Prostate gland (tissue), 2 donors: ENCODE data around the gene DPYSL3. TPM values are rescaled to one million over a fixed set of nuclear protein-coding genes. Genes with fewer than 3 reads are reported as not detected.

Experiments
- DNase-seq: peaks from one replicate; pipeline ENCODE4 v3.0.0-alpha.2; 2019; ENCODE audit warnings: low spot score
- H3K27ac ChIP-seq, 2 donors: fragments of 200-600 bp; sonication (generic); 2 replicates each; pipeline ENCODE4 v1.5.1; 2017 to 2019
- H3K27me3 ChIP-seq: fragments of 200-600 bp; sonication (generic); replicated peaks from 2 replicates; pipeline ENCODE4 v1.5.1; 2019; ENCODE audit not compliant: insufficient read depth
- H3K36me3 ChIP-seq, 2 donors: fragments of 200-600 bp; sonication (generic); 1 replicate in 1 of 2; 2 replicates in 1 of 2; pipeline versions ENCODE4 v1.5.1 to v1.8.1; 2017 to 2019
- H3K4me1 ChIP-seq: fragments of 200-600 bp; sonication (generic); replicated peaks from 2 replicates; pipeline ENCODE4 v1.5.1; 2019
- H3K4me3 ChIP-seq, 2 donors: fragments of 200-600 bp; sonication (generic); 2 replicates each; pipeline ENCODE4 v1.5.1; 2017 to 2019
- H3K9me3 ChIP-seq: fragments of 200-600 bp; sonication (generic); 2 replicates; pipeline ENCODE4 v1.5.1; 2017
- CTCF ChIP-seq, 4 experiments: fragments of 200-600 bp in 2 of 4; fragments of 450-650 bp in 2 of 4; sonication (generic) in 2 of 4; IDR thresholded peaks; 1 replicate in 3 of 4; 2 replicates in 1 of 4; pipeline ENCODE4 v1.5.1; 2016 to 2019; ENCODE audit warnings: antibody characterized with exemption in 4 of 4, mild to moderate bottlenecking in 2 of 4, moderate library complexity in 2 of 4
- POLR2A ChIP-seq: fragments of 450-650 bp; IDR thresholded peaks from one replicate; pipeline ENCODE4 v1.6.1; 2016; ENCODE audit warnings: antibody characterized with exemption, mild to moderate bottlenecking
- POLR2AphosphoS5 ChIP-seq: sonication (generic); formaldehyde crosslinking; IDR thresholded peaks from one replicate; pipeline ENCODE4 v1.6.1; 2017; ENCODE audit warnings: antibody characterized with exemption
- WGBS: methylation state at CpG from one replicate; pipeline ENCODE4 v1.1.5; 2018; 5-methylcytosine and 5-hydroxymethylcytosine counted together
- intact Hi-C: fragments of 100-400 bp; cut with DNase I; formaldehyde crosslinking; loops from one replicate; pipeline ENCODE4 v1.14.2; 2022
- total RNA-seq, 2 donors: library from RNA; depleted of rRNA; stranded (reverse); fragments of >200 nt; gene quantifications; one replicate each; pipeline ENCODE4 v1.1.0, GENCODE V29; 2016

The DPYSL3 gene
- total RNA-seq, 2 donors from 2014 or later: 113 to 126 TPM

- 96% methylated on average over 9 of the region's 9 CpGs for WGBS
- intact Hi-C loops: no loop called here
- DNase-seq: no peak
- no peaks in the 10 kb centered on the region for H3K27me3 ChIP-seq
- TF ChIP-seq CTCF (IDR thresholded peaks at IDR 0.05): no peak
- no peak for TF ChIP-seq POLR2A
- TF ChIP-seq POLR2AphosphoS5: no peak
- no peaks in the 10 kb centered on the region for H3K36me3 ChIP-seq
- no peak overlapping the region for H3K4me3 ChIP-seq
- H3K4me1 ChIP-seq: no peaks in the 10 kb centered on the region
- H3K27ac ChIP-seq: no peak overlapping the region
- H3K9me3 ChIP-seq: no peaks in the 10 kb centered on the region
Observed at GRCh38 chr5:147398860-147399259, 111.0 kb downstream of the DPYSL3 start.

GRCh38 chr5:147397616-147398015 is 112.3 kb downstream of the DPYSL3 start:
- H3K9me3 ChIP-seq: no peaks in the 10 kb centered on the region
- no peaks in the 10 kb centered on the region for H3K4me1 ChIP-seq
- no peak overlapping the region for H3K27ac ChIP-seq
- intact Hi-C loops: no loop called here
- no peaks in the 10 kb centered on the region for H3K27me3 ChIP-seq
- H3K4me3 ChIP-seq: no peak overlapping the region
- DNase-seq: no peak
- no peak for TF ChIP-seq POLR2A
- TF ChIP-seq POLR2AphosphoS5: no peak
- TF ChIP-seq CTCF (IDR thresholded peaks at IDR 0.05): no peak
- WGBS: 91% methylated on average over 11 of the region's 11 CpGs
- no peaks in the 10 kb centered on the region for H3K36me3 ChIP-seq

- Histone ChIP-seq H3K27me3 (no peaks in the 10 kb centered on the region), H3K9me3 (no peaks in the 10 kb centered on the region), H3K4me1 (no peaks in the 10 kb centered on the region), H3K4me3 (no peak overlapping the region), H3K27ac (no peak overlapping the region), H3K36me3 (no peaks in the 10 kb centered on the region)
- intact Hi-C loops: no loop called here
- WGBS: 84% methylated on average over 8 of the region's 8 CpGs
- DNase-seq: no peak
- TF ChIP-seq CTCF (IDR thresholded peaks at IDR 0.05) (no peak), POLR2AphosphoS5 (no peak), POLR2A (no peak)
Observed at GRCh38 chr5:147396070-147396823, 113.6 kb downstream of the DPYSL3 start.

GRCh38 chr5:147393874-147394672 is 115.8 kb downstream of the DPYSL3 start:
- intact Hi-C loops: loop anchor here (5.0 kb wide), 1 partner anchor 163 kb away; no protein-coding TSS in a partner anchor
- TF ChIP-seq CTCF (IDR thresholded peaks at IDR 0.05) (no peak), POLR2A (no peak), POLR2AphosphoS5 (no peak)
- Histone ChIP-seq H3K4me3 (no peak overlapping the region), H3K27me3 (no peaks in the 10 kb centered on the region), H3K4me1 (no peaks in the 10 kb centered on the region), H3K9me3 (no peaks in the 10 kb centered on the region), H3K36me3 (no peaks in the 10 kb centered on the region), H3K27ac (no peak overlapping the region)
- WGBS: 79% methylated on average over 15 of the region's 15 CpGs
- DNase-seq: no peak
